ENCODE measurements around the gene SUGP2.

DNA sequence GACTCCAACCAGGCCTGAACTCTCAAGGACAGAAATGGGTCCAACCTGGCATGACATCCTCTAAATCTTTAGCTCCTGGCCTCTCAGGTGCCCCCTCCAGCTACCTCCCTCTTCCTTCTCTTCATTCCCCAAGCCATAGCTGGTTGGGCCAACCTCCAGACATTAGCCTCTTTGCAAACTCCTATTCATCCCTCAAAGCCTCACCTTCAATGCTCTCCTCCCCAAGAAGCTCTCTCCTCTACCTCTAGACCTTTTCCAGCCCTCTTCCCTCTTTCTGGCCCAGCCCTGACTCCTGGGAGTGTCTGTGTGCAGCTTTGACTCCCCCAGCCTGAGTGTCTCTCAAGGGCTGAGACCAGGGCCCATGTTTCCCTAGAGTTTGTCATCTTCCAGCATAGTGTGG lies 87.0 kb downstream of the SUGP2 start:
- TF ChIP-seq CTCF (conservative IDR thresholded peaks at IDR 0.05; ENCODE audit: low read depth, low read length) (no peak), EZH2 (IDR thresholded peaks at IDR 0.05; ENCODE audit: low read length, unreplicated experiment) (no peak)

Measured in PC-3 (cell line).